KG1 (cell line): ENCODE measurements around the gene ZCCHC14.

ENCODE experiments used
- DNase-seq: peaks from one replicate; lab custom pipeline; 2025; lab: John Stamatoyannopoulos, UW

The ZCCHC14 gene

DNA sequence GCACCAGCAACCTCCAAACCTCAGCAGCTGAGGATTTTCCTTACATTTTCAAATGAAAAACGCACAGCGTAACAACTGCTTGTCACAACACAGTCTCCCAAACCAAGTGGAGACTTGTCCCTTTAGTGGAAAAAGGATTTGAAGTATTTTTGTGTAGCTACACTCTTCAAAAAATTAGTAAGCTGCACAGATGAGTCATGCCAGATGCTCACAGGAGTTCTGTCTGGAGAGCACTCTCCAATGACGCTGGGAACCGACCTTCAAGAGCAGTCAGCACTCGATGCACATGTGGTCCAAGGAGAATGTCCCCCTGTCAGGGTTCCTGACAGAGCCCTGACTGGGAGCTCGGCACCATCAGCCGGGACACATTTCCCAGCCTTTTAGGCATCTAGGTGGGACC lies 60.9 kb downstream of the ZCCHC14 start:
- no peak for DNase-seq

DNA sequence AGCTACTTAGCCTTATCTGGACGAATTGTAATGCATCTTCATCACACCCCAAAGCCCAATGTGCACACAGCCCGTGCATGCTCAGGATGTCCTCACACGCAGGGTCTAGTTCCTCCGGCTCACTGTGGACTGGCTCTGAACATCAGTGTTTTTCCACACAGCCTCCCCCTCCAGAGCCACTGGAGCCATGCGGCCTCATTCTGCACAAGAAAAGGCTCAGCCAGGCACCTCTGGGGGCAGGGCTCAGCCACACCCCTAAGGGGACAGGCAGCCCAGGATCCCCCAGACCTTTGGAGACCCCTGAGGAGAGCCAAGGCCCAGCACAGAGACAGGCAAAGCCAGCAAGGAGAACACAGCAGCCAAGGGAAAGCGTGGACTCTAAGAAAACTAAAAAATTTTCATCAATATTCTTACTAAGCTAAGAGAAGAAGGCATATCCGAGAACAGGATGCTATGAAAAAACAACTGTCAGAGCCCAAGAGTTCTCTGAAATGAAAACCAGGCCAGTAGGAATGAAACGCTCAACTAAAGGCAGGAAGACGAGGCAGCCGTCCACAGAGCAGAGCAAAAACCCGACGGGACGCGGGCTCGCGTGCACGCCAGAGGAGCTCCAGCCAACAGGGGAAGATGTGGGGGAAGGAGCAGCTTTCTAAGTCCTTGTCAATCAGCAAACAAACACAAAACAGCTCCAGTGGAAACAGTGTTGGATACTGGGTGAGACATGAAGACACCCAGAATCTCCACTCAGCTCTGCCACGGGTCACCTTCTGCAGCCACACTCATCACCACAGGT lies 66.2 kb downstream of the ZCCHC14 start:
- DNase-seq, result no peak

DNA sequence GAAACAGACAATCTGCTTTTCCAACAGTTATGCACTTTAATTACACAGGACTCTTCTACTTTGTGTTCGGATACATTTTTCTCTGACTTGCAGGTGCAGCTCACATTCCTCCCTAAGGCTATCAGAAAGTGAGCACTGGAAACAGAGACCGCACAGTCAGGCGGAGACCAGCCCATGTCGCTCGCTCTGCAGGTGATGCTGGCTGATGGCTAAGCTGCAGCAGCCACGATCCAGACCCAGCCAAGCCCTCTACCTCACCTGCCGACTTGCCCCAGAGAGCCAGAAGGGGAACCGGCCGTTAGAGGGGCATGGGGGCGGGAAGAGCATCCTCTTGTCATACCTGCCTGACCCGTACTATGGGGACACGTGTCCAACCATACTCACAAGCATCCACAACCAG lies 66.9 kb downstream of the ZCCHC14 start:
- no peak for DNase-seq

DNA sequence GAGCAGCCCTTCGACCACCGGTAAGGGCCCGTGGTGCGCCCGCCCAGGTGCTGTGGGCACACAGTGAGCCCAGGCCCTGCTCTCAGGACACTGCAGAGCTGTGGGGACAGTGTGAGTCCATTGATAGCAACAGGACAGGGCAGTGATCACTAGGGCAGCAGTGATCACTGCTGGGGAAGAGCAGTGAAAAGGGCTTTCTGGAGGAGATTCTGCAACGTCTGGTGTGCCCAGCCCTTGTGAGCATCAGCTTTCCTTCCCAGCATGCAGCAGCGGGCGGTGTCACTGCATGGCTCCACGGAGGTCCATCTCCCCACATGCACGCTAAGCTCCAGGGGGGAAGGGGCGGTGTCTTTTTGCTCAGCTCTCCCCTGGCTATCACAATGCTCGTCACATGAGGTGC lies 68.6 kb downstream of the ZCCHC14 start:
- no peak for DNase-seq

DNA sequence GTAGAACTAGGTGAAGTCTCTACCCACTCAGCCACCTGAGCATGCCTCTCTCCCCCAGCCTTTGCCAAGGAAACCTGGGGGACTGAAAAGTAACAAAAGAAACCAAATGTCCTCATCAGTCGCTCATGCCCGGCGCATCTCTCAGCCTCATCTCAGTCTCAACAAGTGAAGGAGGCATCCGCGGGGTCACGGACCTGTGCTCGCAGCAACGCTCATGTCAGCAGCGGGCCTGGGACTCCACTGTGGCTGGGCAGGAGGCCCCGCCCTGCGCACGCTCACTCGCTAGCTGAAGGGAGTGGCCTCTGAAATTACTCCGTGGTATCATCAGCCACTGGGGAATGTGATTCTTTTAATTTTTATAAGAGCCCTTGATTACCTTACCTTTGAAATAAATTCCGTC lies 69.4 kb downstream of the ZCCHC14 start:
- no peak for DNase-seq

DNA sequence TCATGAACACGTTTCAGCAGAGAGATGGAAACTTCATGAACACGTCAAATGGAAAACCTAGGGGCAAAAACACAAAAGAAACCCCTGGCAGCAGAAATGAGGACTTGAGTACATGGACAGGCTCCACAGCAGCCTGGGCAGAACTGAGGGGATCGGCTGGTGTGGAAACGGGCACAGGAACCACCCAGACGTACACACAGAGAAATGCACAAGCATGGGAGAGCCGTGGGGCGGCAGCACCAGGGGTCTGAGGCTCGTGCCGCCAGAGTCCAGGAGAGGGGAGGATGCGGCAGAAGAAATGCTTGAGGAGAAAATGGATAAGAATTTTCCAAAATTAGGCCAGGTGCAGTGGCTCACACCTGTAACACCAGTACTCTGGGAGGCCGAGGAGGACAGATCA lies 70.7 kb downstream of the ZCCHC14 start:
- DNase-seq, result no peak

DNA sequence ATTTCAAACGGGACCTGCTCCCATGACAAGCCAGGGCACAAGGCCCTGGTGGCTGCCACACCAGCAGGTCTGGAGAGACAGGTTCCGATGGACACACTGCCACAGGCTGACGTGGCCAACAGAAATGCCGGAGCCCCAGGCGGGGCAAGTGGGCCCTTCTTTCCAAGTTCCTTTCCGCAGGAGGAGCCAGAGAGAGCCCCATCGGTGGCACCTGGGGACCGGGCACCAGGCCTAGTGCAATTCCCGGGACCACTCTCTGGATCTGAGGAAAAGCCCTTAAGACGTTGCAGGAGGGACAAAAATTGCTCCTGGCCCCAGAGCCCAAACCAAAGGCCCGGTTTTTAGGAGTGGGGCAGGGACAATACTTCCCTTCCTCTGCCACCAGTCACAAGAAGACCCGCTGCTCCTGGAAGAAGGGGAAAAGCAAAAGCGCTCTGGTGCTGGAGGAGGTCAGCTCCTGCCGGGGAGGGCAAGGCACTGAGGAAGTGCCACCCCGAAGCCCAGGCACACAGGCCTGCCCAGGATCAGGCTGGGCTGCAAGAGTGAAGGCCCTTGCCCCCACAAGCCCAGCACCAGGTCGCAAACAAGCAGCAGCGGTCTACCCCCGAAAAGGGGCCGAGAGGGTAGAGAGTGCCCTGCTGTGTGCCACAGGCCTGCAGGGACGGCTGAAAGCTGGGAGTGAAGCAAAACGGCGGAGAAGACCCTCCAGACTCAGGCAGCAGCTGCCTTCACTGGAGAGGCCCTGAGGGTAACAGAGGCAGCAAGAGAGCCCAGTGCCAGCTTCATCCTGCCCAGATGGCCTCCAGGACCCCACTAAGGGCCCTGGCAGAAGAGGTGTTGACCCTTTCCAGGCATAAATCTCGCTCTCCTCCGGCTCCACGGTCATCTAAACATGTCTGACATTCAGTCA lies 71.6 kb downstream of the ZCCHC14 start:
- no peak for DNase-seq

DNA sequence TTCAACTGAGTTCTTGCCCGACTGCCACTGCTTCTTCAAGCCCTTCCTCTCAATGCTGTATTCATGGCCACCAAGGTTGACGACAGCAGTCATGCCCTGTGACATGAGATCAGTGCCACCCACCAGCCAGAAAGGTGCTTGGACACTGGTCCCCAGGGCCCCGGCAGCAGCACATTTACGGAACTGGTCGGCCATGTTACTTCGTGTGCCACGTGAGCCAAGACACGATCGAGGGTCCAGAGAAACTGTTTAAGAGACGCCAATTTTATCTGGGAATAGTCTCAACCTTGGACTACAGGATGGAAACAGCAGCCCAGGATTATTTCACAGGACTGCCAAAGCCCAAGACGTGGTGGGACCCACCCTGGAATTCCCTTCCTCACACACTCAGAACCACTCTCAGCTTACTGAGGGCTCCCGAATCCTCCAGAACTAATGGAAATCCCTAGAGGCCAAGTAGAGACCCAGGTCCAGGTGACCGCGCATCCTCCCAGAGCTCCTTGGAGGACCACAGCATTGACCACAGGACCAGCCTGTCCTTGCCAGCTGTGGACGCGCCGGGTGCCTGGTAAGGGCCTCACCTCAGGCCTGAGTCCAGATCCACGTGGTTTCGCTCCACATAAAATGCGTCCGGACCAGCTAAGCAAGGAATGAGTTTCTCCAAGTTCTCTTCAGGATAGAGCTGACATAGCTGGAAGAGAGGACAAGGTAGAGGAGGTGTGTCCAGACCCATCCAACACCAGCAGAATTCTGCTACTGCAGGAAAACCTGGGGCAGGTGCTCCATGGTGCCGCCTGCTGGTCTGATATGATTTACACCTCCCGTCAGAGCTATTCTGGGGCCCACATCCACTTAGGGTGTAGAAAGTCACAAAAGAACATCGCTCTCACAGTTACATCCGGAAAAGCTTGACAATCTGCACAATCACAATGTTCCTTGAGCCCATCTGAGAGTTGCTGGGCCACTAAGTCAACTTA lies 72.5 kb downstream of the ZCCHC14 start:
- no peak for DNase-seq

DNA sequence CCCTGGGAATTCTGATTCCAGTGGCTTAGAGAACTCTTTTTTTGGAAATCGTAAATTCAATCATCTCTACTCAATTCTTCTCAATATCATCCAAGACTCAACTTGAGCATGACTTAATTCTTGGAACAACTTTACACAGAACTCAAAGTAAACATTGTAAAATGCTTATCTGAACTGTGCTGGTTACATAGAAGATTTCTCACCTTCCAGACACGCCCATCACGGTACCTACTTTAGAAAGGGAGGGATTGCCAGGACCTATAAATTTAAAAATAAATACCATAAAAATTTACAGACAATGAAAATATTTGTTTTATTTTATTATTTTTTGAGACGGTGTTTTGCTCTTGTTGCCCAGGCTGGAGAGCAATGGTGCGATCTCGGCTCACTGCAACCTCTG lies 74.2 kb downstream of the ZCCHC14 start:
- DNase-seq, result no peak

DNA sequence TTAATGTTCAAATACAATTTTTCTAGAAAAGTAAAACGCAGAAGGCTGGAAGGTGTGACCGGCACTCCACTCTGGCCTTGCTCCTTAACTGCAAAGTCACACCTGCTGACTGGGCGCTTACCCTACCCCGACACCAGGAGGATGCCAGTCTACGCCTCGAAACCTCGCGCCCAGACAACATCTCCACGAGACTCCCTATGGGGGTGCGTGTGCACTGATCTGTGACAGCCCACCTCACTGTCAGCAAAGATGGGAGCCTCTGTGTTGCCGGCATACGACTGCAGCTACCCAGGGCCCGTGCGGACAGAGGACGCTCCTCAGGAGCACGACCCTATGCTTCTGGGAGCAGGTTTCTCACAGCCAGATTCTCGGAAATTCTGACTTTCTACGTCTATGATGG lies 74.6 kb downstream of the ZCCHC14 start:
- no peak for DNase-seq

DNA sequence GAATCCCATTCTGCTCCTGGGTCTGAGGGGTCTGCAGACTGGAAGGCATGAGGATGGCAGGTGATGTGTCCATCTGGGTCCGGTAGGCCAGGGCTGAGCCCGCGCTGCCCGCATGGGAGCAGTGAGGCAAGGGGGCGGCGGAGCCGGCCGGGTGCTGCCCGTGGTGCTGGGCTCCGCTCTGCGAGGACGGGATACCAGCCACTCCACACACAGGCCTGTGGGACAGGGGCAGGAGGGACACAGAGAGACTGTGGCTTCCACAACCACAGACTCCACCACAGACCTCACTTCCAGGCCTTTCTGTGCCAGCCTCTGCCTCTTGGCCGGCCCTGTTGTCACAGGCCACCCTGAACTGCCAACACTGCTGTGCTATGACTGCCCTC lies 75.3 kb downstream of the ZCCHC14 start:
- no peak for DNase-seq

DNA sequence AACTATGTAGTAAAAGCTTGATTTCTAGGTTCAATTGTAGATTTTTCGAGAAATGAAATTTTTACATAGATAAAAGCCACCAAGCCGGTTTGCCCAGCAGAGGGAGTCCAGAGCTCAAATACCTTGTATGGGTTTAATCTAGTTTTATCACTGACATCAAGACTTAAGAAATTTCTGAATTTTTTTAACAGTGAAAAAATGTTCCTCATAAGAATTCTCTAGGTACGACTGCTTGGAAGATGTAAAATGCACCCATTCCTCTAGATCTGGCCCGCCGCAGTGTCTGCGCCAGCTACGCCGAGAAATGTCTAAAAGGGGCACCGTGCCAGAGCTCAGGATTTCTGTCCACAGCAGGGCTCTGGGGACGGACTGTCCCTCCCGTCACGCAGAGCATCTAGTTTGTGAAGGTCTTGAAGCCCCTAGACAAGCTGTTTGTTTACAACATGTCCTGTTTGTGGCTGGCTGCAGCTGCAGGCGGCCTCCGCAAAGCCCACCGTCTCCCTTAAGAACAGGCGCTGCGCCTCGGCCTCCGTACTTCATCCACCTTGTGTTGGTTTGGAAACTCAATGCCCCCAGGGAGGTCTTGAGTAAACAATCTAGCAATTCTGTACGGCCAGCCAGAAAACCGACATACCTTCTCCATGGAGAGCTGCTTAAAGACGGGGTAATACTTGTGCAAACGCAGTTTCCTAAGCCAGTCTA lies 75.8 kb downstream of the ZCCHC14 start:
- DNase-seq, result no peak

DNA sequence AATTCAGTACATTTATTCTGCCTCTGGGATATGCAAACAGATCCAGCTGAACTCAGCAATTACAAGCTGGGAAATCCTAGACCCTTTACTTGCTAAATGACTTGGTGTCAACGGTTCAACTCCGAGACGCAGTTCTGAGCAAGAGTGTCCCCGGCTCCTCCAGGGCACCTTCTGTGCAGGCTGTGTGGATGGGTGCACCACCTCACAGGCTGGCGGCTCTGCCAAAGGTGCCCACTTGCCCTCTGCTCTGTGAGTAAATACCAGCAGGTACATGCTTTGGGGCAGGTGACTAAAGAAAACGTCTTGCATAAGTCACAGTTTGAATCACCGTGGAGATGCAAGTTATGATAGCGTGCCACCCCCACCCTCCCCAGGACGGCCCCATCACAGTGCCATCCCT lies 77.4 kb downstream of the ZCCHC14 start:
- DNase-seq, result no peak

DNA sequence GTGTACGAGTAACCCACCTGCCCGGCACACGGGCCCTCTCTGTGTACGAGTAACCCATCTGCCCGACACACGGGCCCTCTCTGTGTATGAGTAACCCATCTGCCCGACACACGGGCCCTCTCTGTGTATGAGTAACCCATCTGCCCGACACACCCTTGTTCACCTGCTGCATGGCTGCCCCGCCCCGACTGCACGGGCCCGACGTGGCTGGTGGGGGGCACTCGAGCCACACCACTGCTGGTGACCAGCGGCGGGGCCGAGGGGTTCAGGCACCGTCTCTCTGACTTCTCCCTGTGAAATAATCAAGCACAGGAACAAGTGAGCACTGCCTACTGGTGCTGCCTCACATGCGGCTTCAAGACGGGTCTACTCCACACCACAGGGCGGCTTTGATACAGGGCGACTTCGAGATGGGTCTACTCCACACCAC lies 78.6 kb downstream of the ZCCHC14 start:
- DNase-seq, result no peak

DNA sequence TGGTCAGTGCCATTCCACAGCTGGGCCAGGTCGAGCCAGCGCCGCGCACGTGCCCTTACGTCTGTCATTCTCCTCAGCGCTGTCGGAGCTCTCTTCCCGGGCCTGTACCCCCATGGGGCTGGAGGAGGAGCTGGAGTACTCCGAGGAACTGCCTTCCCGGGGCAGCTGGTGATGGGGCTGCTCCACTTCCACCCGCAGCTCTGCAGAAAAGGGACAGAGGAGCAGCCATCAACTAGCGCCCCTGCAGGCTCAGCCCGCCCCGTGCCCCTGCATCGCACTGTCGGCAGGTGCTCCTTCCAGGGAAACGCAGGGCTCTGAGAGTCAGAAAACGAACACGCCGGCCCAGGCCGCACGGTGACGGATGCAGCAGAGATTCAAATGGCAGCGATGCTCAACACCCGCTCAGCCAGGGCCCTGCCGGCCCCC lies 79.8 kb downstream of the ZCCHC14 start:
- DNase-seq, result no peak

DNA sequence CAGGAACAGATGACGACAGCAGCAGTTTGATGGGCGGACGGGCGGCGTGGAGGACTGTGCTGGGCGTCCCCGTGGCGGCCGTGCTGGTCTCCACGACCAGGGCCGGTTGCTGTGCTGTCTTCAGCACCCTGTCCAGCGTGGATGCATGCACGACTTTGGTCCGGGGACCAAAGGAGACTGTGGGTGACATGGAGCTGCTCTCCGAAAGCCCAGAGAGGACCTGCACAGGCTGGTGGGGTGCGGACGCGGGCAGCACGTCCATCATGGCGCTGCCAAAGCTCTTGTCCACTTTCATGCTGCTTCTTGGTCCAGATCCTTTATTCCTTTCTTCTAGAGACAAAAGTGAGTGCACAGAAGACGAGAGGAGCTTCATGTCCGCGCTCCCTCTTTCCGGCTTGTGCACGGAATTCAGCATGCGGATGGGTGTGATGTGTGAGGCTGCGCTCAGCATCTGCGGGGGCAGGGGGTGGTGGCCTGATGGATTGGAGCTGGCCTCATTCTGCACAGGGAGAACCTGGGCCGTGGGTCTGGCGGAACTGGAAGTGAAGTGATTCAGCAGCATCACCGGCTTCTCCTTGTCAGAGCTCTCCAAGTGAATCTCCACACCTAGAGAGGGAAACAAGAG lies 80.3 kb downstream of the ZCCHC14 start:
- DNase-seq, result no peak

DNA sequence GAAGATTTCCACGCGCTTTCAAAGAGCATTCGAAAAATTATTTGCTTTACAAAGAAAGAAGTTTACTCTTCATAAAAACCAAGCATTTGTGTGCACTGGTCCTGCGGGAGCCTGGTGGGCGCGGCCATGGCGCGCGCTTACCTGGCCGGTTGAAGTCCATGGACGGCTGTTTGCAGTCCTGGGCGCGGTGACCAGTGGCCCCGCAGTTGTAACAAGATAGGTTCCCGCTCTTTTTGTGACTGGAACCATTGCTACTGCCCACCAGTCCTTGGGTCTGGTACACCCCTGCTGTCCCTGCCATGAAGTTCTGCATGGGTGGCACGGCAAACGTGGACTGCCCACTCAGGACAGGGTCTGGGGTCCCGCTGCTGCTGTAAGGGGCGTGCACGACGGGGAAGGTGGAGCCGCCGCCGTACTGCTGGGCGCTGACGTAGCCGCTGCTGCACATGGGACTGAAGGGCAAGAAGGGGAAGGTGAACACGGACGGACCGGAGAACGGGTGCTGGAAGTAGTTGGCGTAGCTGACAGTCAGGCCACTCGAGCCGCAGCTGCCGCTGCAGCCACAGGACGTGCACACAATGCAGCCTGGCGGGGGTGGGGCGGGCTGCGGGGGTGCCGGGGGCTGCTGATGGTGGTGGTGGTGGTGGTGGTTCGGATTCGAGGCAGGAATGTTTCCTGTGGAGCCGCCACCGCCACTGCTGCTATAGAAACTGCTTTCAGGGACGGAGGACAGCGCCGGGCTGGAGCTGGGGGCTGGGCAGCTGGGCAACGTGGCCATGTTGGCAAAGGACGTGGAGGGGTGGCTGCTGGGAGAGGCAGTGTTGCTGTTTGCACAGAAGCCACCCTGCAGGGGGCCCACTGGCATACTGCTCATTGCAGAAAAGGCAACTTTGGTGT lies 81.2 kb downstream of the ZCCHC14 start:
- DNase-seq, result no peak

DNA sequence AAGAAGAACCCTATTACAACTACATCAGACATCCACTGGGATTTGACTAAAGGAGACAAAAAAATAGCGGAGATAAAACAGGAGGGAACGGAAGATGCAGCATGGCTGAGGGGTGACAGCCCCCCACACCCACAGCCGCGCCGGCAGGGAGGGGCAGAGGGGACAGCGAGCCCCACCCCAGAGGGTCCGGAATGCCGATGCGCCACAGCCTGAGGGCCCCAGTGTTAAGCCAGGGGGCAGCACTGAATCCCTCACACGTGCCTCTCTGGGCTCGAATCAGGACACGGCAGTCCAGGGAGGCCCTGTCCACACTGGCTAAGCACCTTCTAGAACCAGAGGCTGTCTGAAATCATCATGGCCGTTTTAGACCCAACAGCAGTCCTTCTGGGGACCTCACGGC lies 81.9 kb downstream of the ZCCHC14 start:
- DNase-seq, result no peak

DNA sequence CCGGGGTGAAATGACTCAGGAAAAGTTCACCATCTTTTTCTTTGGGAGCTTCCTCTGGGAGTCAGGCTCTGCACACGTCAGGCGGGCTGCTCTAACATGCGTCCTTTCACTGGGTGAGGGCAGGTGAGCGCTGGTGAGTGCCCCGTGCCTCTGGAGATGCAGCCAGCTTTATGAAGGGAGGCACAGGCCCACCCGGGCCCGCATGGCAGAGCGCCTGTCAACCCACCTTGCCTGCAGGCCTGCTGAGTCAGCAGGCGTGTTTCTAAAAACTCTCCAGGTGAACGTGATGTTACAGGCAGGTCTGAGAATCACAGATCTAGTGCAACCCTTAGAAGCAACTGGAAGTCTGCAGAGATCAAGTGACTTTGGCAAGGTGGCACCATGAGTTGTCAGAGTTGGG lies 82.3 kb downstream of the ZCCHC14 start:
- no peak for DNase-seq

DNA sequence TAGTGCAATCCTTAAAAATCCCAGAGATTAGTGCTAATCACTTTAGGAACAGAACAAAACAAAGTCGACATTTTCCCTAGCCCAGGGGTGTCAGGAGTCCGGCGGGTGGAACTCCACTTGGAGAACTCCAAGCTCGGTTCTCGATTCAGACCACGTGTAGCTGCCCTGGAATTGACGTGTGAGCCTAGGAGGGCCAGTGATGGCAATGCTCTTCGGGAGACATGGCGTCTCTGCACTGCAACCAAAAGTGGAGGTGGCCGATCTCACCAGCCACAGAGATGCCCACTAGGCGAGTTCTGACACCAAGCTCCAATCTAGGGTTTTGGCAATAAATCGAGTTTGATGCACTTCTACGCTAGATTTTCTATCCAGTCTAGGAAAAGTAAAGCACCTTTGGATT lies 83.0 kb downstream of the ZCCHC14 start:
- DNase-seq, result no peak
